HepG2 (cell line): ENCODE data around the gene TMPRSS15. TPM values are rescaled to one million over a fixed set of nuclear protein-coding genes. Genes with fewer than 3 reads are reported as not detected.

Source experiments
- ATAC-seq: fragments of 200-7000 bp; cut with Tn5 transposase; 3 replicates; pipeline ENCODE4 v1.9.1; 2020; ENCODE audit warnings: mild to moderate bottlenecking, moderate library complexity
- BruUV-seq: library from RNA; stranded (reverse); fragments of 400-500 nt; replicated peaks from 2 replicates; lab custom pipeline; 2021; lab: Mats Ljungman, UMichigan
- CTCF ChIA-PET: fragments of 300-600 bp; formaldehyde crosslinking; extraction: SDS; loops from one replicate; lab custom pipeline; 2021; ENCODE audit warnings: low total read pairs, inconsistent platforms, low intra/inter-chr PET ratio; lab: Yijun Ruan, JAX
- POLR2A ChIA-PET: fragments of 350-600 bp; sonication (Branson Sonifier 250); formaldehyde crosslinking; loops from one replicate; lab custom pipeline; 2020; ENCODE audit warnings: antibody characterized with exemption, inconsistent platforms; lab: Yijun Ruan, JAX
- DNase-seq: peaks from one replicate; pipeline ENCODE4 v3.0.0-alpha.2; 2015; ENCODE audit warnings: low spot score
- FAIRE-seq: peaks from 3 replicates; lab custom pipeline; 2011; peaks lifted over from hg19 to GRCh38; lab: Jason Lieb, UNC
- H2AFZ ChIP-seq: one replicate; pipeline ENCODE4 v1.6.1; 2011; ENCODE audit warnings: low read length, inconsistent platforms
- H3K27ac ChIP-seq: fragments of 300-600 bp; 3 replicates; pipeline ENCODE4 v1.8.0; 2011; ENCODE audit warnings: mixed run types, mild to moderate bottlenecking, mixed read lengths, low read length, inconsistent platforms; ENCODE audit not compliant: insufficient read depth; ENCODE audit errors: extremely low read length
- H3K27me3 ChIP-seq, 2 experiments: fragments of 200-600 bp in 1 of 2; 2 replicates in 1 of 2; 3 replicates in 1 of 2; pipeline versions ENCODE4 v1.6.0 to v1.8.0; 2011; ENCODE audit warnings: low read length in 2 of 2, mild to moderate bottlenecking in 2 of 2, moderate library complexity in 2 of 2, inconsistent platforms in 1 of 2; ENCODE audit not compliant: insufficient read depth in 2 of 2, control insufficient read depth in 1 of 2
- H3K36me3 ChIP-seq, 2 experiments: fragments of 200-600 bp in 1 of 2; replicated peaks in 1 of 2; 2 replicates in 1 of 2; 3 replicates in 1 of 2; pipeline versions ENCODE4 v1.5.1 to v1.8.0; 2011; ENCODE audit warnings: low read length in 2 of 2, inconsistent platforms in 1 of 2; ENCODE audit not compliant: insufficient read depth in 2 of 2, control insufficient read depth in 1 of 2
- H3K4me1 ChIP-seq: 2 replicates; pipeline ENCODE4 v1.5.1; 2012; ENCODE audit warnings: low read length, inconsistent platforms; ENCODE audit not compliant: insufficient read depth
- H3K4me2 ChIP-seq: 2 replicates; pipeline ENCODE4 v1.6.0; 2011; ENCODE audit warnings: low read depth, low read length, inconsistent platforms
- H3K4me3 ChIP-seq, 3 experiments: fragments of 200-600 bp in 1 of 3; sonication (generic), shearing (Covaris generic) in 1 of 3; replicated peaks in 1 of 3; 2 replicates each; pipeline ENCODE4 v1.5.1; 2011 to 2016; ENCODE audit warnings: low read length in 3 of 3, inconsistent platforms in 2 of 3, low read depth in 2 of 3, mild to moderate bottlenecking in 2 of 3, control low read depth in 1 of 3, mixed read lengths in 1 of 3; ENCODE audit not compliant: insufficient read depth in 1 of 3
- H3K79me2 ChIP-seq: one replicate; pipeline ENCODE4 v1.6.1; 2011; ENCODE audit warnings: low read length, inconsistent platforms; ENCODE audit not compliant: insufficient read depth
- H3K9ac ChIP-seq: 2 replicates; pipeline ENCODE4 v1.6.0; 2011; ENCODE audit warnings: mild to moderate bottlenecking, low read depth, low read length, inconsistent platforms; ENCODE audit not compliant: insufficient read depth
- H3K9me3 ChIP-seq: 2 replicates; pipeline ENCODE4 v1.5.1; 2012; ENCODE audit warnings: mild to moderate bottlenecking, low read length
- H4K20me1 ChIP-seq: 2 replicates; pipeline ENCODE4 v1.6.0; 2011; ENCODE audit warnings: inconsistent platforms, mild to moderate bottlenecking, low read length, moderate library complexity; ENCODE audit not compliant: insufficient read depth
- BRF2 ChIP-seq: sonication (generic); formaldehyde crosslinking; IDR thresholded peaks from 2 replicates; pipeline ENCODE4 v1.8.1; 2022; ENCODE audit warnings: mild to moderate bottlenecking, missing genetic modification reagents
- CEBPZ ChIP-seq: IDR thresholded peaks from 2 replicates; pipeline ENCODE4 v1.6.1; 2012; ENCODE audit warnings: low read length, improper control_type of control experiment
- HHEX ChIP-seq: IDR thresholded peaks from 2 replicates; pipeline ENCODE4 v1.6.1; 2016; ENCODE audit warnings: control low read depth
- JUND ChIP-seq: sonication (generic); formaldehyde crosslinking; IDR thresholded peaks from 2 replicates; pipeline ENCODE4 v1.8.0; 2022; ENCODE audit warnings: mild to moderate bottlenecking, missing genetic modification reagents
- KDM4B ChIP-seq: sonication (generic); formaldehyde crosslinking; IDR thresholded peaks from 2 replicates; pipeline ENCODE4 v1.4.0; 2020; ENCODE audit warnings: missing genetic modification reagents
- KDM6A ChIP-seq: IDR thresholded peaks from 2 replicates; pipeline ENCODE4 v1.6.1; 2016; ENCODE audit warnings: low read depth
- LCORL ChIP-seq, 2 experiments: fragments of 450-650 bp in 1 of 2; sonication (generic) in 1 of 2; formaldehyde crosslinking in 1 of 2; IDR thresholded peaks; 2 replicates each; pipeline versions ENCODE4 v1.5.0 to v1.6.1; 2017 to 2020; ENCODE audit warnings: antibody characterized with exemption in 1 of 2, missing genetic modification reagents in 1 of 2
- MAFF ChIP-seq: IDR thresholded peaks from 2 replicates; pipeline ENCODE4 v1.6.1; 2011; ENCODE audit warnings: low read depth, low read length, improper control_type of control experiment
- MAFK ChIP-seq, 2 experiments: IDR thresholded peaks in 1 of 2; conservative IDR thresholded peaks in 1 of 2; 2 replicates each; pipeline ENCODE4 v1.6.1; 2011; ENCODE audit warnings: improper control_type of control experiment in 2 of 2, low read length in 2 of 2
- MTF1 ChIP-seq: sonication (generic); formaldehyde crosslinking; IDR thresholded peaks from 2 replicates; pipeline ENCODE4 v1.5.0; 2020; ENCODE audit warnings: missing genetic modification reagents
- NFE2L2 ChIP-seq: fragments of 150-350 bp; IDR thresholded peaks from 2 replicates; pipeline ENCODE4 v1.6.1; 2014; ENCODE audit warnings: low read length
- ZBTB21 ChIP-seq: sonication (generic); formaldehyde crosslinking; IDR thresholded peaks from 2 replicates; pipeline ENCODE4 v1.4.0; 2020; ENCODE audit warnings: missing genetic modification reagents
- ZNF292 ChIP-seq: sonication (generic); formaldehyde crosslinking; IDR thresholded peaks from 2 replicates; pipeline ENCODE4 v1.8.1; 2022; ENCODE audit warnings: mild to moderate bottlenecking, low read depth, missing genetic modification reagents, borderline replicate concordance
- ZSCAN31 ChIP-seq: sonication (generic); formaldehyde crosslinking; IDR thresholded peaks from 2 replicates; pipeline ENCODE4 v1.5.0; 2020; ENCODE audit warnings: low read depth, mild to moderate bottlenecking, missing genetic modification reagents
- WGBS: methylation state at CpG from one replicate; pipeline ENCODE4 v1.1.6; 2017; ENCODE audit warnings: low lambda C conversion rate; 5-methylcytosine and 5-hydroxymethylcytosine counted together
- in situ Hi-C: cut with HindIII; loops from 2 replicates; pipeline ENCODE4 v1.10.0; 2017; ENCODE audit warnings: low pct_unique_long_range_greater_than_20kb; ENCODE audit not compliant: extremely low pct_ligation_motif_present
- intact Hi-C: fragments of 100-400 bp; cut with micrococcal nuclease; formaldehyde crosslinking; loops from one replicate; pipeline ENCODE4 v1.10.0; 2022; ENCODE audit not compliant: unreplicated experiment
- polyA plus RNA-seq, 8 experiments: library from polyadenylated mRNA; depleted of rRNA in 3 of 8; stranded (reverse) in 7 of 8; unstranded in 1 of 8; fragments of >200 nt; fragmentation: Illumina TruSeq in 4 of 8; extraction: Trizol in 4 of 8; gene quantifications; 2 replicates each; pipeline versions ENCODE4 v1.2.1 to v1.2.3, GENCODE V29; 2011 to 2016; ENCODE audit warnings: low read depth in 4 of 8, missing spikeins in 1 of 8, mixed read lengths in 1 of 8; ENCODE audit not compliant: insufficient read depth in 1 of 8
- total RNA-seq, 5 experiments: library from RNA; depleted of rRNA; stranded (reverse); fragments of >200 nt; fragmentation: Illumina TruSeq; extraction: Trizol; gene quantifications; 2 replicates each; pipeline ENCODE4 v1.2.3, GENCODE V29; 2016; ENCODE audit warnings: low read depth in 1 of 5
- TF ChIP-seq, protein P1 (sequence below): sonication (generic); IDR thresholded peaks from 2 replicates; pipeline ENCODE4 v1.6.1; 2016; ENCODE audit warnings: low read depth, borderline replicate concordance
- TF ChIP-seq, protein P2 (sequence below): sonication (generic); formaldehyde crosslinking; IDR thresholded peaks from 2 replicates; pipeline ENCODE4 v1.8.0; 2022; ENCODE audit warnings: missing genetic modification reagents, low read depth, mild to moderate bottlenecking, borderline replicate concordance

Gene TMPRSS15
- total and polyA plus RNA-seq, 2 of the 13 experiments (the other 11 are each of a cell fraction or from before 2014, with no cell fraction given) = not detected

DNA sequence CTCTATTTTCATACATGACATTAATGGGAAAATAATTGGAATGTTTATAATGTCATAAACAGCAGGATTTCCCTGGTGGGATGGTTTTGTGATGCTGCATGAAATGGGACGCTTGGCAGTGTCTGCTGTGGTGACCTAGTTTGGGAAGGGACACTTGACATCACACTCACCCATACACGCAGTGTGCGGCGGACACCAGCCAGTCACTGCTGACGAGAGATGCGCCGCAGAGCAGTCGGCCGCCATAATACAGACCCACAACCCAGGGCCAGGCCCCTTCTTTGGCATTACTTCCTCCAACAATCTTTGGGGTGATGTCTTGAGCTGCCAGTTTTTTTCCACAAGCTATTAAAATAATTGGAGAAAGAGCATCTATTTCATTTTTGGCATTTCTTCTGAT lies 109.5 kb downstream of the TMPRSS15 start:
- CTCF ChIA-PET = no interaction called here

GRCh38 chr21:18289876-18290275 lies 113.7 kb downstream of the TMPRSS15 start:
- no peak for FAIRE-seq
- no peak for ATAC-seq
- ChIA-PET POLR2A (no interaction called here), CTCF (no interaction called here)
- Histone ChIP-seq H4K20me1 (no peaks in the 10 kb centered on the region), H3K4me1 (no peaks in the 10 kb centered on the region), H2AFZ (no peak overlapping the region), H3K27ac (no peak overlapping the region), H3K36me3 (no peaks in the 10 kb centered on the region), H3K4me3 (no peak overlapping the region), H3K27me3 (no peaks in the 10 kb centered on the region), H3K79me2 (no peaks in the 10 kb centered on the region), H3K9ac (no peak overlapping the region), H3K9me3 (no peaks in the 10 kb centered on the region), H3K4me2 (no peak overlapping the region)
- intact Hi-C loops = no loop called here
- in situ Hi-C loops = no loop called here
- no peak for DNase-seq
- no TSS peak for BruUV-seq
- WGBS = 0% methylated on average over 2 of the region's 2 CpGs
- TF ChIP-seq CEBPZ (no peak), NFE2L2 (peak; percentile 67; the same call in 1 of the 2 replicates), ZNF292 (CRISPR knock-in tag) (no peak), MAFF (peak; percentile 89), ZBTB21 (CRISPR knock-in tag) (no peak), MTF1 (CRISPR knock-in tag) (no peak), KDM4B (CRISPR knock-in tag) (no peak), JUND (no peak), MAFK (conservative IDR thresholded peaks at IDR 0.05 in 1 of 2, IDR thresholded peaks at IDR 0.05 in 1 of 2; ENCODE audit: low read length in 2 of 2) (peak; percentile 85 to 89), BRF2 (CRISPR knock-in tag) (no peak), KDM6A (CRISPR knock-in tag) (no peak)
- TF ChIP-seq, protein P1, sequence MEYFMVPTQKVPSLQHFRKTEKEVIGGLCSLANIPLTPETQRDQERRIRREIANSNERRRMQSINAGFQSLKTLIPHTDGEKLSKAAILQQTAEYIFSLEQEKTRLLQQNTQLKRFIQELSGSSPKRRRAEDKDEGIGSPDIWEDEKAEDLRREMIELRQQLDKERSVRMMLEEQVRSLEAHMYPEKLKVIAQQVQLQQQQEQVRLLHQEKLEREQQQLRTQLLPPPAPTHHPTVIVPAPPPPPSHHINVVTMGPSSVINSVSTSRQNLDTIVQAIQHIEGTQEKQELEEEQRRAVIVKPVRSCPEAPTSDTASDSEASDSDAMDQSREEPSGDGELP = no peak
- TF ChIP-seq, protein P2, sequence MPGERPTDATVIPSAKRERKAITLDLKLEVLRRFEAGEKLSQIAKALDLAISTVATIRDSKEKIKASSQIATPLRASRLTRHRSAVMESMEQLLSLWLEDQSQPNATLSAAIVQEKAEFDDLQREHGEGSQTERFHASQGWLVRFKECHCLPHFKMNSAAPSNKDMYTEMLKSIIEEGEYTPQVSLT (CRISPR knock-in tag) = no peak

More for the DNA sequence above, 109.5 kb downstream of the TMPRSS15 start:
- Histone ChIP-seq H2AFZ (no peak overlapping the region), H3K4me2 (no peak overlapping the region), H4K20me1 (no peaks in the 10 kb centered on the region), H3K4me1 (no peaks in the 10 kb centered on the region), H3K4me3 (no peak overlapping the region), H3K9ac (no peak overlapping the region), H3K9me3 (no peaks in the 10 kb centered on the region), H3K79me2 (no peaks in the 10 kb centered on the region), H3K36me3 (no peaks in the 10 kb centered on the region), H3K27me3 (no peaks in the 10 kb centered on the region), H3K27ac (no peak overlapping the region)
- no peak for TF ChIP-seq ZSCAN31 (CRISPR knock-in tag)
- TF ChIP-seq HHEX (CRISPR knock-in tag) = no peak
- no peak for TF ChIP-seq LCORL (IDR thresholded peaks at IDR 0.05)
- TF ChIP-seq LCORL (CRISPR knock-in tag; IDR thresholded peaks at IDR 0.05) = no peak
- intact Hi-C loops (no loop called here), in situ Hi-C loops (no loop called here)
- no peak for DNase-seq
- POLR2A ChIA-PET = no interaction called here
- WGBS = 61% methylated on average over 8 of the region's 9 CpGs
- BruUV-seq = no TSS peak
- FAIRE-seq = no peak
- no peak for ATAC-seq
